Ovary (tissue), 9 donors: ENCODE results near the gene NKX2-3. TPM values are rescaled to one million over a fixed set of nuclear protein-coding genes. Genes with fewer than 3 reads are reported as not detected.
A peak's percentile ranks its signal among the peaks of the same experiment; 100 is the strongest.

ENCODE experiments used
- DNase-seq, 5 donors: peaks; one replicate each; pipeline ENCODE4 v3.0.0-alpha.2; 2019 to 2020
- H3K27ac ChIP-seq, 2 donors: fragments of 200-600 bp; one replicate each; pipeline versions ENCODE4 v1.5.1 to v1.8.0; 2019 to 2022
- H3K27me3 ChIP-seq: fragments of 200-600 bp; one replicate; pipeline ENCODE4 v1.8.0; 2022
- H3K36me3 ChIP-seq: fragments of 200-600 bp; sonication (generic); one replicate; pipeline ENCODE4 v1.5.1; 2019
- H3K4me1 ChIP-seq: one replicate; pipeline ENCODE4 v1.8.1; 2013; ENCODE audit warnings: mild to moderate bottlenecking, moderate library complexity; ENCODE audit not compliant: insufficient read depth
- H3K4me3 ChIP-seq: fragments of 200-600 bp; sonication (generic); one replicate; pipeline ENCODE4 v1.5.1; 2017
- H3K9me3 ChIP-seq, 2 donors: fragments of 200-600 bp in 1 of 2; sonication (generic) in 1 of 2; one replicate each; pipeline versions ENCODE4 v1.5.1 to v1.8.1; 2013 to 2019; ENCODE audit warnings: mild to moderate bottlenecking in 1 of 2, moderate library complexity in 1 of 2
- CTCF ChIP-seq, 3 donors: fragments of 450-650 bp in 2 of 3; fragments of 200-600 bp in 1 of 3; IDR thresholded peaks; one replicate each; pipeline versions ENCODE4 v1.5.1 to v1.8.0; 2016 to 2022; ENCODE audit warnings: antibody characterized with exemption in 3 of 3, mild to moderate bottlenecking in 1 of 3
- EP300 ChIP-seq: sonication (generic); formaldehyde crosslinking; IDR thresholded peaks from one replicate; pipeline ENCODE4 v1.6.1; 2017; ENCODE audit warnings: antibody characterized with exemption
- POLR2A ChIP-seq: fragments of 450-650 bp; IDR thresholded peaks from one replicate; pipeline ENCODE4 v1.6.1; 2017; ENCODE audit warnings: antibody characterized with exemption, mild to moderate bottlenecking, moderate library complexity
- WGBS, 3 donors: extraction: QIAGEN DNeasy Blood & Tissue Kit in 1 of 3; methylation state at CpG; one replicate each; pipeline versions ENCODE4 v1.1.5 to v1.1.7; 2013 to 2017; 5-methylcytosine and 5-hydroxymethylcytosine counted together
- intact Hi-C, 4 donors: fragments of 100-400 bp; cut with DNase I; formaldehyde crosslinking; loops; one replicate each; pipeline versions ENCODE4 v1.11.0 to v1.15.1; 2022 to 2023
- polyA plus RNA-seq, 2 donors: library from polyadenylated mRNA; stranded (reverse); fragments of 200-250 nt in 1 of 2; fragments of 350-450 nt in 1 of 2; fragmentation: Illumina TruSeq in 1 of 2; extraction: RNeasy Lipid Tissue Mini Kit (QIAGEN cat#74804) in 1 of 2; gene quantifications; one replicate each; pipeline ENCODE4 v1.2.3, GENCODE V29; 2013 to 2014
- total RNA-seq, 7 donors: library from RNA; depleted of rRNA in 2 of 7; stranded (reverse); fragments of >200 nt in 2 of 7; fragmentation: NEBNext Ultra II Directional in 3 of 7; extraction: Animal tissue kit (Norgen Biotek cat#: 25700) in 3 of 7; gene quantifications; one replicate each; pipeline versions ENCODE4 v1.1.0 to v1.2.4, GENCODE V29; 2016 to 2023
- donor health status: DM: no; HTN: no; CAD: no; lungs with moderate emphysema.
- donor health status: DM: no; HTN: no; CAD: no.
- donor health status: Bipolar disorder and iron deficiency.
- donor health status: DM: yes; HTN: yes; CAD: no.
- donor health status: DM: no; HTN: no; CAD: no.
- donor health status: DM: yes; HTN: yes; CAD: no.

NKX2-3 gene
- total and polyA plus RNA-seq, 9 donors = 0.07 to 0.18 (median 0.12) TPM; not detected in 6

DNA sequence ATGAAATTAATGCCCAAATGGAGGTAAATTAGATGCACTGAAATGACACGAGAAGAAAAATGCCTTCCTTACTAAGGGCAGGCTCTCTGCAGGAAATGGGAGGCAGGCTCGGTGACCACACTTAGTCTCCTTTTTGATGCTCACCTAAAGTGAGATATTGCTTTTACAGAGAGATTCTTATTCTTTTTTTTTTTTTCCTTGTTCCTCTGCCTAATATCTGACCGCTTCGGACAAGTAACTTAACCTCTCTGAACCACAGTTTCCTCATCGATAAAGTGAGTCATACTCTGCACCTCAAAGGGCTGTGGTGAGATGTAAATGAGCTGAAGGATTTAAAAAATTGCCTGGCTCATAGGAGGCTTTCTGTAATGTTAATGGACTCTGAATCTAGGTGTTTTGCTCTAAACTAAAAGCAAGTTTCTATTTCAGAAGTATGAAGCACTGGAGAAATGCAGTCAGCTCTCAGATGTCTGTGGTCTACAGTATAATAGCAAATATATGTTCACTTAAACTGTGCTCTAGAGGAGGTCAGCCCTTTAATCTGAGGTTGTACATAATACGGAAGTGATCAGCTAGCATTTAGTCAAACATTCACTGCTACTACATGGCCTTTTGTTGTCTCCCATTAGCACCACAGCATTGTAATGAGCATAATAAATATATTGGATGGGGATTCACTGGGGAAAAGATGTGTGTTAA is 23.2 kb downstream of the NKX2-3 start:
- H3K36me3 ChIP-seq = no peaks in the 10 kb centered on the region
- H3K27me3 ChIP-seq = no peaks in the 10 kb centered on the region
- no peak for DNase-seq
- no peaks in the 10 kb centered on the region for H3K4me1 ChIP-seq
- 49 to 62% (median 58%) methylated on average over 6 of the region's 6 CpGs for WGBS, 3 donors
- H3K4me3 ChIP-seq = no peak overlapping the region
- no peak for TF ChIP-seq CTCF (IDR thresholded peaks at IDR 0.05)
- TF ChIP-seq POLR2A = no peak
- TF ChIP-seq EP300 = no peak
- H3K9me3 ChIP-seq = no peaks in the 10 kb centered on the region
- intact Hi-C loops = no loop called here
- no peak overlapping the region for H3K27ac ChIP-seq

DNA sequence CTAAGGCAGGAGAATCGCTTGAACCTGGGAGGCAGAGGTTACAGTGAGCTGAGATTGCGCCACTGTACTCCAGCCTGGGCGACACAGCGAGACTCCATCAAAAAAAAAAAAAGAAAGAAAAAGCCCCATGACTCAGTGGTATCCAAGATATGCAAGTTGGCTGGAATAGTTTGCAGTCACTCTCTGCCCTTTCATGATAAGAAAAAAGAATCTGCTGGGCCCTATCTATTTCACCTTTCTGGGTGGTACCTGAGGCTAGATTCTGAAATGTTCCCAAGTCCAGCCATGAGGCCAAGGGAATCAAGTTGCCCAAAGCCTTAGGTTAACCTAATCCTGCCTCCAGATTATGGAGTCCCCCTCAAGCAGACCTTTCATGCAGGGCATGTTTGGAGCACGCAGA is 24.3 kb downstream of the NKX2-3 start:
- WGBS, 3 donors = 76 to 89% (median 83%) methylated on average over 5 of the region's 5 CpGs
- DNase-seq = no peak
- no peaks in the 10 kb centered on the region for H3K27me3 ChIP-seq
- H3K27ac ChIP-seq = no peak overlapping the region
- intact Hi-C loops = no loop called here
- no peak for TF ChIP-seq EP300
- no peak for TF ChIP-seq CTCF (IDR thresholded peaks at IDR 0.05)
- TF ChIP-seq POLR2A = no peak
- no peaks in the 10 kb centered on the region for H3K9me3 ChIP-seq
- no peaks in the 10 kb centered on the region for H3K4me1 ChIP-seq
- H3K4me3 ChIP-seq = no peak overlapping the region
- H3K36me3 ChIP-seq = no peaks in the 10 kb centered on the region

- H3K4me3 ChIP-seq = no peak overlapping the region
- no peaks in the 10 kb centered on the region for H3K36me3 ChIP-seq
- DNase-seq = no peak
- 74 to 84% (median 84%) methylated on average over 4 of the region's 4 CpGs for WGBS, 3 donors
- TF ChIP-seq CTCF (IDR thresholded peaks at IDR 0.05) (no peak), POLR2A (no peak), EP300 (no peak)
- no peaks in the 10 kb centered on the region for H3K4me1 ChIP-seq
- no peaks in the 10 kb centered on the region for H3K27me3 ChIP-seq
- H3K9me3 ChIP-seq = no peaks in the 10 kb centered on the region
- H3K27ac ChIP-seq = no peak overlapping the region
- intact Hi-C loops = no loop called here
These were observed 26.0 kb downstream of the NKX2-3 start for GRCh38 chr10:99558708-99559107.

DNA sequence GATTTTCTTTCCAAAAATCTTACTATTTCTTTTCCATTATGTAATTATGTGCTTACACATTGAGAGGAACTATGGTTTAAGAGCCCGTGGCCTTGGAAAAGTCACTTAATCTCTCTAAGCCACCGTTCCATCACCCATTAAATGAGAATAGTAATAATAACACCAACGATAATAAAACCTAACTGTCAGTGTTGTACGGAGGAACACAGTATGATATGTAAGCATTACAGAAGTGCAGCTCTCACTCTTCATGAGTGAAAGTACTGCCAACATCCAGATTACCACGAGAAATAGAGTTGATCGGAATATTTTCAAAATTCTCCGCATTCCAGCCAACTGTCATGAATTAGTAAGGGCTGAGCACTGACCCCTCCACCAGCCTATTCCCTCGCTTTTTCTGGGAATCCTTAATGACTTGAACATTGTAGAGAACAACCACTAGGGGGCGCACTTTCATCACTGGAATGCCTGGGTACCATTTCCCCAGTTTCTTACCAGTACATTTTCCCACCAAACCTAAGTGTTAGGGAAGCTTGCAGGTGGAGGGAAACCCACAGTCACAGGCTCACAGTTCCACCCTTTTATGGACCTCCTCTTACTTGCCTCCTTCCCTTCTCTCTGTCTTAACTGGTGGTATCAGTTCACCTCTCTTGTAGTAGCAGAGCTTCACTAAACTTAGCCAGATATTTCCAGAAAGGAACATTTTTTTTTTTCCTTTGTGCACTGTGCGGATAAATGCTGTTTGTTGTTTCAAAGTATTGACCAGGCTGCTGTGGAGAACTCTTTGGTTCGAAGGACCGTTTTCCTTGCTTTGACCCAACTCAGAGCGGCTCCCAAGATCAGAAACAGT is 27.8 kb downstream of the NKX2-3 start:
- DNase-seq = peak in 2 of 5 donors; percentile 11 to 33
- WGBS, 3 donors = 29 to 41% (median 34%) methylated on average over 13 of the region's 13 CpGs
- intact Hi-C loops = no loop called here

More for the DNA sequence above, 27.8 kb downstream of the NKX2-3 start:
- Histone ChIP-seq H3K36me3 (no peaks in the 10 kb centered on the region), H3K4me3 (no peak overlapping the region), H3K9me3 (no peaks in the 10 kb centered on the region), H3K4me1 (no peaks in the 10 kb centered on the region), H3K27me3 (no peaks in the 10 kb centered on the region), H3K27ac (no peak overlapping the region)
- TF ChIP-seq CTCF (IDR thresholded peaks at IDR 0.05) (peak in 1 of 3 donors; percentile 15), EP300 (no peak)
